ENCODE data around the gene C17orf114.

- TF ChIP-seq CTCF (IDR thresholded peaks at IDR 0.05) (no peak), POLR2A (IDR thresholded peaks at IDR 0.05) (no peak)
Measured at GRCh38 chr17:4772235-4772613, 29.9 kb downstream of the C17orf114 start.
